HG03135 (cell line): ENCODE data around the gene GPC5.

ENCODE experiments used
- ATAC-seq: cut with Tn5 transposase; IDR thresholded peaks from one replicate; pipeline ENCODE4 v1.9.1; 2021; ENCODE audit warnings: mild to moderate bottlenecking, moderate library complexity; ENCODE audit not compliant: unreplicated experiment

The GPC5 gene

GRCh38 chr13:92781965-92782690 lies 1383.7 kb downstream of the GPC5 start:
- no peak for ATAC-seq

DNA sequence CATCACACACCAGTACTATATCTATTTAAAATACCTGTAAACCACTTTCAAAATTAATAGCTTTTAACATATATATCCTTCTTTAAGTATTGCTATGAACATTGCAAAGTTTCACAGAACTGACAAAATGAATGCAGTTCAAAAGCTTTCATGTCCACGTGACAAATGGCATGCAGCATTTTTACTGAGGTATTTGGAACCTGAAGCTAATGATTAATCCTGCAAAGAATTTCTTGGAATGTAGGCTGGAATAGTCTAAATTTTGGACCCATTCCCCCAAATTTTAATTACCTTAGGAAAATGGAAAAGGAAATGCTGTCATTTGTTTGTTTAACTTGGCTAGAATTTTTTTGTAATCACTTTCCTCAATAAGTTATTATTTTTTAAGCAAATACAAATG lies 1404.4 kb downstream of the GPC5 start:
- ATAC-seq = no peak

- ATAC-seq = no peak
Observed at GRCh38 chr13:92804346-92804745, 1405.9 kb downstream of the GPC5 start.

- no peak for ATAC-seq
Observed at GRCh38 chr13:92804926-92805325, 1406.5 kb downstream of the GPC5 start.

DNA sequence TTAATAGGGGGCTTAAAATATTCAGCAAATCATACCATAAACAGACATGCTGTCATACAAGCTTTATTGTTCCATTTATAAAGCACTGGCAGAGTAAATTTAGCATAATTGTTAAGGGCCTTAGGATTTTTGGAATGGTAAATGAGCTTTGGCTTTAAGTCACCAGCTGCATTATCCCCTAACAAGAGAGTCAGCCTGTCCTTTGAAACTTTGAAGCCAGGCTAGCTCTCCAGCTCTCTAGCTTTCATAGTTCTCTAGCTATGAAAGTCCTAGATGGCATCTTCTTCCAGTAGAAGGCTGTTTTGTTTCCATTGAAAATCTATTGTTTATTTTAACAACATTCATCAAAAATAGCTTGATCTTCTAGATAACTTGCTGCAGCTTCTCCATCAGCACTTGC lies 1407.3 kb downstream of the GPC5 start:
- no peak for ATAC-seq

GRCh38 chr13:92806215-92806614 lies 1407.8 kb downstream of the GPC5 start:
- no peak for ATAC-seq

GRCh38 chr13:92807353-92807752 lies 1408.9 kb downstream of the GPC5 start:
- ATAC-seq = no peak

DNA sequence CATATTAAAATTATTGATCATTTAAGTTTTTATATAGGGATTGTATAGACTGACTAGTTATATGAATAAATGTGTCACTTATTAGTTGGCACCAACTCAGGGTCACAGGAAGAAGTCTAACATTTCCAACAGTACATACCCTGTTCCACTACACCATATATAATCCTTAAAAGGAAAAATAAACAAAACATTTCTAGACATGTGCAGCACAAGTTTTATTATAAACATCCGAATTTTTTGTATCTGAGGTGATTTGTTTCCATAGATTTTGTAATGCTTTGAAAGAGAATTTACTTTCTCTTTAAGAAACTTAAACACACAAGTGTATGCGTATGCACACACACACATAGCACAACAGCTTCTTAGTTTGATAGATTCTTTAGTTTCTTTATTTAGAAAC lies 1409.5 kb downstream of the GPC5 start:
- ATAC-seq = no peak

- no peak for ATAC-seq
Observed at GRCh38 chr13:92821324-92821723, 1422.9 kb downstream of the GPC5 start.

DNA sequence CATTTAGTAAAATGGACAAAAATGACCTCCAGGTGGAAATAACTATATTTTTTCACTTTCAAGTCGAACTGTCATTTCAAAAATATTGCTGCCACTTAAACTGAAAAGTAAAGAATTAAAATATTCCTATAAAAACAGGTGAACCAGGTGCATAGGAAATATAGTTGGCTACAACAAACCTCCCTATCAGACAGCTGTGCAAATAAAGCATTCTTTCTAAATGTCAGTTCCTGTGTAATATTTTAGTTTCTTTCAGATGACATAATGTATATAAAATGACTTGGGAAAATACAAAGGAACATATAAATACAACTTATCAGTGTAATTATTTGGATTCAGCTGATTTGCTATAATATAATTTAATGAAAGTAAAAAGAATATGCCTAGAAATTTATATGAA lies 1424.6 kb downstream of the GPC5 start:
- ATAC-seq = no peak

GRCh38 chr13:92825938-92826596 lies 1427.6 kb downstream of the GPC5 start:
- ATAC-seq = no peak

DNA sequence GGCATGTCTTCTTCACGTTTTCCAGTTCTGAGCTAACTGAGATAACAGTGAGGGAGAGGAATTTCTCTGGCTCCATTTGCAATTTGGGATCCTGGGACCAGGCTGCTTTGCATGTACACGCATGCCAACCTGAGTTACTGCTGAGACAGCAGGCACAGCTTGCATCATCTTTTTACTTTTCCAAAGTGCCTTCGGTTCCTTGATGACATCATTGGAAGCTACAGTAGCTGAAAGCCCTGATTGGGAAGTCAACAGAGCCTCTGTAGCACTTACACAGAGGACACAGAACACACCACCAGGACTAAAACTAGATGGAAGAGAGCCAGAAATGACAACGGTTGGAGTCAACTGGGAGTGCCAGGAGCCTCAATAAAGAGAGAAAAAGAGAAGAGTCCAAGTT lies 1429.1 kb downstream of the GPC5 start:
- ATAC-seq = no peak

DNA sequence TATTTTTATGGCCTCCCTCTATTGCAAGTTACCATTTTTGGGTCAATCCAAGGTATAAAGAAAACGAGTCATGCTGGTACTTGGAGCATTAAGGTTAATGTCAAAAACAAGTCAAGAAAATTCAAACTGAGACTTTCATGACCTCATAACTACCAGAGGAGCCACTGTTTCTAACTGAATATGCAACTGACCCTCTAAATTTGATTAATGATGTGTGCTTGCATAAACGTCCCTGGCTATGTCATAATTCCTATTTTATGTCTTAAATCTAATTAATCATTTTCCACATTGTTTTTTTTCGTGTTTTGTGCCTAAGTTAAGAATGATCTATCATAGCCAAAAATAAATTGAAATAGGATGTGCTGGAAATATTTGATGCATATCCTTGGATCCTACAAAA lies 1431.5 kb downstream of the GPC5 start:
- ATAC-seq = no peak

- no peak for ATAC-seq
Observed at GRCh38 chr13:92830821-92831220, 1432.4 kb downstream of the GPC5 start.

GRCh38 chr13:92833071-92833470 lies 1434.7 kb downstream of the GPC5 start:
- no peak for ATAC-seq

GRCh38 chr13:92836171-92836570 lies 1437.8 kb downstream of the GPC5 start:
- ATAC-seq = no peak

GRCh38 chr13:92838786-92839185 lies 1440.4 kb downstream of the GPC5 start:
- no peak for ATAC-seq

DNA sequence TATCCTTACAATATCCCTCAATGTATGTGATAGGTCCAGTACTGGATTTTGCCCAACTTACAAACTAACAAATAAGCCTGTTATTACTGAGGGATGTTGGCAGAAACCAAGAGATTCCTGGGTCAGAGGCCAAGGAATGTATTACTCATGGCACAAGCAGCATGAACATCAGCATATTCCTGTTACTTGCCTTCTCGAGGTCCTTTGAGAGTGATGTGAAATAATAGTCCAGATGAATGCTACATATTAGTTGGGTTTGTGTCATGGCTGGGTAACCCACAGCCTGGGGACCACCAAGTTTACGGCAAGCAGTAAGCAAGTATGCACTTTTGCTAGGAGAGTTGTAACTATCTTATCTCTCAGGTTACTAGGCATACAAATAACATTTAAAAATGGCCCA lies 1443.7 kb downstream of the GPC5 start:
- ATAC-seq = no peak

GRCh38 chr13:92843549-92843948 lies 1445.1 kb downstream of the GPC5 start:
- no peak for ATAC-seq

GRCh38 chr13:92849381-92849780 lies 1451.0 kb downstream of the GPC5 start:
- ATAC-seq = no peak

DNA sequence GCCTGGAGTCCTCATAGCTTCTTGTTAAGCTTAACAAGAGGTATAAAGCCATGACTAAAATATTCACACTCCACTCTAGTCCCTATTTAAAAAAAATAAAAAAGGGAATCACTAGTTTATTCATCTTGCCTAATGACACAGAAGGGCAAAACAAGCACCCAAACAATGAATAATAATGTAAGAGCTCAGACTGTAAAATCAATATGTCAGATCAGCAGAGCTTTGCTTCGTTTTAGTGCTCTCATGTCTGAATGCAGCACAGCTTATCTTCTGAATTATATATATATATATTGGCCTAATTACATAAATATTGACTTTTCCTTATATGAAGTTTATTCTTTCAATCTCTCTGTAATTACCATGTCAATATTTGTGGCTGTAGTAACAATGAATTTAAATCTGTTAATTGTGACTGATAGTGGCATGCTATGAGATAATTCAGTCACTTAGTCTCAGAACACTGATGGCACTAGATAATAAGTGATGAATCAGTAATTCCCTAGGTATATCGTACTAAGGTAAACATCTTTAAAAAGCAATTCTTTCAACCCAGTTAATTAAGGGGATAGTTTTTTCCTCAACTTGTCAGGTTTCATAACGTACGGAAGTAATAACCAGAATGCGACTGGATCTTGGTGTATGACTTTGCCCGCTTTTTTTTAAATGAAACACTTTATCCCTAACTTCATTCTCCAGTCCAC lies 1466.3 kb downstream of the GPC5 start:
- no peak for ATAC-seq

DNA sequence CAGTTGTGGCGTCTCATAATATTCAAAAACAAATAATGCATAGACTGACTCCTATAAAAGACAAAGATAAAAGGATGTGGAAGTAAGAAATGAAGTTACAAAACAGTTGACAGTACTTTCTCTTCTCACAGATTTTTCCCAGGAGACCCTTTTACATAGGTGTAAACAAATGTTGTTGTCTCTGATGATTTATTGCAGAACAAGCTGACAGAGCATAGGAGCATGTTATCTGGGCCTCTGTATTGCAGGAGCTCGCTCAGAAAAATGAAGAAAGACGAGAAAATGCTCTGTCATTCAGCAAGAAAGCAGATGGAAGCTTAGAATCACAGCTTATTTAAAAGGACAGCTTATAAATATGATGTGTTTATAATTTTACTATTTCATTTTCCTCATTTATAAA lies 1474.6 kb downstream of the GPC5 start:
- ATAC-seq = no peak
